Gastrocnemius medialis (tissue), 4 donors: ENCODE results near the gene COL20A1. TPM values are rescaled to one million over a fixed set of nuclear protein-coding genes. Genes with fewer than 3 reads are reported as not detected.

ENCODE experiments used
- ATAC-seq, 2 donors: fragments of 150-250 bp; one replicate each; pipeline ENCODE4 v1.9.1; 2016
- DNase-seq, 2 donors: peaks; one replicate each; pipeline ENCODE4 v3.0.0-alpha.2; 2019
- H3K27ac ChIP-seq, 4 donors: fragments of 200-600 bp; sonication (generic); 1 replicate in 1 of 4; 2 replicates in 3 of 4; pipeline ENCODE4 v1.5.1; 2016 to 2018; ENCODE audit warnings: mild to moderate bottlenecking in 2 of 4, moderate library complexity in 1 of 4
- H3K27me3 ChIP-seq, 3 donors: fragments of 200-600 bp; sonication (generic) in 2 of 3; 1 replicate in 1 of 3; 2 replicates in 2 of 3; pipeline versions ENCODE4 v1.5.1 to v1.6.0; 2016 to 2019; ENCODE audit warnings: mild to moderate bottlenecking in 1 of 3, moderate library complexity in 1 of 3
- H3K36me3 ChIP-seq, 2 donors: fragments of 200-600 bp; sonication (generic) in 1 of 2; one replicate each; pipeline ENCODE4 v1.5.1; 2017 to 2018
- H3K4me1 ChIP-seq, 2 donors: fragments of 200-600 bp; sonication (generic) in 1 of 2; one replicate each; pipeline ENCODE4 v1.5.1; 2016 to 2017; ENCODE audit warnings: mild to moderate bottlenecking in 2 of 2
- H3K4me3 ChIP-seq, 4 donors: fragments of 200-600 bp; sonication (generic) in 3 of 4; 1 replicate in 1 of 4; 2 replicates in 3 of 4; pipeline ENCODE4 v1.5.1; 2016 to 2019; ENCODE audit warnings: mild to moderate bottlenecking in 2 of 4
- H3K9me3 ChIP-seq, 3 donors: fragments of 200-600 bp; sonication (generic) in 2 of 3; 1 replicate in 1 of 3; 2 replicates in 2 of 3; pipeline ENCODE4 v1.5.1; 2016 to 2019
- CTCF ChIP-seq, 5 experiments: fragments of 450-650 bp in 3 of 5; fragments of 200-600 bp in 2 of 5; sonication (generic) in 2 of 5; IDR thresholded peaks in 4 of 5; conservative IDR thresholded peaks in 1 of 5; 1 replicate in 4 of 5; 2 replicates in 1 of 5; pipeline ENCODE4 v1.5.1; 2016 to 2019; ENCODE audit warnings: antibody characterized with exemption in 5 of 5, mild to moderate bottlenecking in 3 of 5, moderate library complexity in 3 of 5
- POLR2A ChIP-seq, 2 donors: fragments of 450-650 bp; IDR thresholded peaks; one replicate each; pipeline ENCODE4 v1.6.1; 2017; ENCODE audit warnings: antibody characterized with exemption in 2 of 2, mild to moderate bottlenecking in 2 of 2, moderate library complexity in 2 of 2
- in situ Hi-C, 4 donors: fragments of 200-750 bp; cut with MboI; loops; one replicate each; pipeline versions ENCODE4 v1.15.0 to v1.8.0; 2017; ENCODE audit warnings: low sequenced_read_pairs in 4 of 4
- intact Hi-C: fragments of 100-400 bp; cut with DNase I; formaldehyde crosslinking; loops from one replicate; pipeline ENCODE4 v1.15.1; 2023; ENCODE audit warnings: low total_unique reads
- total RNA-seq, 4 donors: library from RNA; depleted of rRNA; stranded (reverse); fragments of >200 nt; gene quantifications; one replicate each; pipeline versions ENCODE4 v1.1.0 to v1.2.3, GENCODE V29; 2016

COL20A1 gene
- total RNA-seq, 4 donors from 2014 or later: 0.23 TPM; not detected in 3

GRCh38 chr20:63347081-63347741, 54.2 kb downstream of the COL20A1 start:
- ATAC-seq (no peak), DNase-seq (no peak)
- peaks cover 22 to 48% (median 38%) of the 10 kb centered on the region in 3 donors for H3K27me3 ChIP-seq
- no peaks in the 10 kb centered on the region for H3K4me1 ChIP-seq
- intact Hi-C loops (no loop called here), in situ Hi-C loops (no loop called here)
- TF ChIP-seq CTCF (IDR thresholded peaks at IDR 0.05 in 4 of 5, conservative IDR thresholded peaks at IDR 0.05 in 1 of 5) (no peak), POLR2A (IDR thresholded peaks at IDR 0.05) (no peak)
- no peak overlapping the region for H3K27ac ChIP-seq
- H3K36me3 ChIP-seq: no peaks in the 10 kb centered on the region
- H3K9me3 ChIP-seq: no peaks in the 10 kb centered on the region
- no peak overlapping the region for H3K4me3 ChIP-seq

- Histone ChIP-seq H3K27me3 (peaks cover 19 to 55% (median 37%) of the 10 kb centered on the region in 3 donors), H3K4me1 (no peaks in the 10 kb centered on the region), H3K27ac (no peak overlapping the region), H3K9me3 (no peaks in the 10 kb centered on the region), H3K36me3 (no peaks in the 10 kb centered on the region), H3K4me3 (no peak overlapping the region)
- no peak for DNase-seq
- in situ Hi-C loops: no loop called here
- no peak for ATAC-seq
- TF ChIP-seq CTCF (IDR thresholded peaks at IDR 0.05 in 4 of 5, conservative IDR thresholded peaks at IDR 0.05 in 1 of 5) (no peak), POLR2A (IDR thresholded peaks at IDR 0.05) (no peak)
- intact Hi-C loops: no loop called here
These were observed 55.2 kb downstream of the COL20A1 start for GRCh38 chr20:63347950-63348827.

GRCh38 chr20:63348828-63349515, 56.0 kb downstream of the COL20A1 start:
- peaks cover 18 to 47% (median 30%) of the 10 kb centered on the region in 3 donors for H3K27me3 ChIP-seq
- no peak overlapping the region for H3K4me3 ChIP-seq
- no peak for DNase-seq
- no peaks in the 10 kb centered on the region for H3K36me3 ChIP-seq
- intact Hi-C loops (no loop called here), in situ Hi-C loops (no loop called here)
- TF ChIP-seq POLR2A (IDR thresholded peaks at IDR 0.05) (no peak), CTCF (IDR thresholded peaks at IDR 0.05 in 4 of 5, conservative IDR thresholded peaks at IDR 0.05 in 1 of 5) (no peak)
- no peak overlapping the region for H3K27ac ChIP-seq
- H3K4me1 ChIP-seq: no peaks in the 10 kb centered on the region
- no peak for ATAC-seq
- H3K9me3 ChIP-seq: no peaks in the 10 kb centered on the region

GRCh38 chr20:63349516-63349895, 56.5 kb downstream of the COL20A1 start:
- Histone ChIP-seq H3K27me3 (peaks cover 14 to 42% (median 25%) of the 10 kb centered on the region in 3 donors), H3K9me3 (no peaks in the 10 kb centered on the region), H3K4me1 (no peaks in the 10 kb centered on the region), H3K4me3 (no peak overlapping the region), H3K27ac (no peak overlapping the region), H3K36me3 (no peaks in the 10 kb centered on the region)
- TF ChIP-seq POLR2A (IDR thresholded peaks at IDR 0.05) (no peak), CTCF (IDR thresholded peaks at IDR 0.05 in 4 of 5, conservative IDR thresholded peaks at IDR 0.05 in 1 of 5) (no peak)
- intact Hi-C loops (no loop called here), in situ Hi-C loops (no loop called here)
- DNase-seq (no peak), ATAC-seq (no peak)
